Measurements from ENCODE around the gene C20orf141.
"Not testable (repeated sequence)": the region's sequence is repeated elsewhere in the genome, so short reads cannot be mapped to it uniquely, and the experiment has no call there.

Gene C20orf141

DNA sequence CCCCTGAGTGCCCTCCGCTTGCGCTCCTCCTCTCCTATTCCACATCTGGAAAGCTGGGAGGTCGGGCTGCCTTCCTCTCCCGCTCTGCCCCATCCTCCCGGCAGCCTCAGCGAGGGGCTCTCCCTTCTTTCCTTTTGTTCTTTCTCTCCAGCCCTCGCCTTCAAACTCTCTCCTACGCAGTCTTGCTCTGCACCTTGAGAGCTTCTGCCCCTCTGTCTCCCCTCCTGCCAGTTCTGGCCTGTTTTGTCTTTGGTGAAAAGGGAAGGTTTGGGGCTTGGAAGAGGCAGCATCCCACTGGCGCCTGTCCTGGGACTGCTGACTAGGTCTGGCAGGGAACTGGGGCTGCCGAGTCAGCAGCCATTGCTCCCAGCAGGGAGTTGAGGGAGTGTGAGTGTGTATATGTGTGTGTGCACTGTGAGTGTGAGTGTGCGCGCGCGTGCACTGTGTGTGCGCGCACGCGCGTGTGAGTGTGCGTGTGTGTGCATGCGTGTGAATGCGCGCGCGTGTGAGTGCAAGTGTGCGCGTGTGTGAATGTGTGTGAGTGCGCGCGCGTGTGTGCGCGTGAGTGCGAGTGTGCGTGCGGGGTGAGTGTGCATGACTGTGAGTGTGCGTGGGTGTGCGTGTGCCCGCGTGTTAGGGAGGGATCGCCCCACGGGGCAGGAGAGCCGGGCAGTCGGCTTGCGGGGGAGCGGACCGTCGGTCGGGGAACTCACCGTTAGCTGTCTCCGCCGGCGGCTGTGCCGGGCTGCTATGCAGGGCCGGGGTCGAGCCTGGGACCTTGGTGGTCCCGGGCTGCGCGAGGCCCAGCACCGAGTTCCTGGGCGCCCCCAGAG, 14.9 kb upstream of the C20orf141 start:
- in situ Hi-C loops (cut with MboI; ENCODE audit: low sequenced_read_pairs), result no loop called here

DNA sequence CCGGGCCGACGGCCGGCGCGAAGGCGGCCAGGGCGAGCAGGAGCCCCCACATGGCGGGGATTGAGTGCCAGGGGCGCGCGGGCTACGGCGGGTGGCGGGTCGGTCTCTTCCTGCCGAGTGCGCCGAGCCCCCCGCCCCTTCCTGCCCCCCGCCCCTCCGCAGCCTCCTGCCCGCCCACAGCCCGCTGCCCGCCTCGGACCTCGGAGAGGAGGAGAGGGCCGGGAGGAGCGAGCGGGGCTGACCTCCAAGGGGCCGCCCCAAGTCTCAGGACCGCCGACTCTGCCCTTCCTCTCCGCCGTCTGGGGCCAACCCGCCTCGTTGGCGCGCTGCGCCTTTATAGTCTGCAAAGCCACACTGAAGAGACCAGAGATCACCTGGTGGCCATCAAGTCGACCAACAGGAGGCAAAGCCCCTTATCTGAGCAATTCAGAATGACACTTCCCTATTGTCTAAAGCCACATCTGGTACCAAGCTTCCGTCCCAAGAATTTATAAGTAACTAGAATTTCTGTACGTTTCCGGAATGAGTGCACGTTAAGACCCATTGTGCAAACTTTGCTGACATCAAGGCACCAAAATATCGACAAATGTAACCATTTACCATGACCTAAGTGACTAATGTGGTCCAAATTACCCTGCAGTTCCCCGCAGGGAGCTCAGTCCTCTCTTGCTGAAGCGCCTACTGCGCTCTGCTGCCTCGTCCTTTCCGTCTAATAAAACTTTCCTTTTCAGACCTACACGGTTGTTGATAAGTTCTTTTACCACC, 14.1 kb upstream of the C20orf141 start, which contains the start of gene CPXM1:
Gene CPXM1 (minus strand): TSS at position 107 of the 765 bp plus-strand sequence. CDS start 55 bp downstream, at position 52.
- in situ Hi-C loops (cut with MboI; ENCODE audit: low sequenced_read_pairs), result no loop called here

DNA sequence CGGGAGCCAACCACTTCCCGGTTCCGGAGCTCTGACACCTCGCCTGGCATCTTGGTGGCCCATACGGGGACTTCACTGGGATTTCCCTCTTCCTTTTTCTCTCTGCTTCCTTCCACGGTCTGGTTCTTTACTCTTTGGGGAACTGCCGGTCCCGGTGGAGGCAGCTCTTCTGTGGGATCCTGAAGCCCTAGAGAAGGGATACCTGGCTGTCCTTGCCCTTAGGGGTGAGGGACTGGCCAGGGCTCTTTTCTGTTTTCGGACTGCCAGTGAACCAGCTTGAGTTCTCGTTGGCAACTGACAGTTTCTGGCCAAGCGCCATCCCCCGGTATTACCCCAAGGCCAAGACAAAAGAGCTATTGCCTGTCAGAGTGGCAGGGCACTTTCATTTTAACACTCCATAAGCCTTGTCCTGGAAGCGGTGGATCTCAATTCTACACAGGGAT, 13.5 kb upstream of the C20orf141 start:
- in situ Hi-C loops (cut with MboI; ENCODE audit: low sequenced_read_pairs), result no loop called here

DNA sequence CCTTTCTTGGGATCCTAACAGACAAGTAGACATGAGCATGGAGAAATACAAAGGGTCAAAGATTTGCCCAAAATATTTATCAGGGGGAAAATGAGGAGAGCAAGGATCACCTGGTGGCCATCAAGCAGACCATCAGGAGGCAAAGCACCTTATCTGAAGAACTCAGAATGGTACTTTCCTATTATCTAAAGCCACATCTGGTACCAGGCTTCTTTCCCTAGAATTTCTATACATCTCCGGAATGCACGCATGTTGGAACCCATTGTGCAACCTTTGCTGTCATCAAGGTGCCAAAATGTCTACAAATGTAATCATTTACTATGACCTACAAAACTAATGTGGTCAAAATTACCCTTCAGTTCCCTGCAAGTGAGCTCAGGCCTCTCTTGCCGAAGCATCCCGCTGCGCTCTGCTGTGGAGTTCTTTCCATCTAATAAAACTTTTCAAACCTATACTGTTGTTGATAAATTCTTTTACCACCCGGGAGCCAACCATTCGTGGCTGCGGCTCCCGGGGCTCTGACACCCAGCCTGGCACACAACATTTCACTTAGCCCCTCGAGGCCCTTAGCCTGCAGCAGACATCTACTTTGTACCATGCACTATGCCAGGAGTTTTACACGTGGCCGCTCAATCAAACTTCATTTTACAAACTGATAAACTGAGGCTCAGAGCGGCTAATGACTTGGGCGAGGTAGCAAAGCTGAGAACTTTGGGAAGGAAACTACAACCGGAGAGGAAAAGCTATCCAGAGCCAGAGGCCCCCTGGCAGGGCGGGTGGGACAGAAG, 10.6 kb upstream of the C20orf141 start:
- in situ Hi-C loops (cut with MboI; ENCODE audit: low sequenced_read_pairs), result no loop called here

DNA sequence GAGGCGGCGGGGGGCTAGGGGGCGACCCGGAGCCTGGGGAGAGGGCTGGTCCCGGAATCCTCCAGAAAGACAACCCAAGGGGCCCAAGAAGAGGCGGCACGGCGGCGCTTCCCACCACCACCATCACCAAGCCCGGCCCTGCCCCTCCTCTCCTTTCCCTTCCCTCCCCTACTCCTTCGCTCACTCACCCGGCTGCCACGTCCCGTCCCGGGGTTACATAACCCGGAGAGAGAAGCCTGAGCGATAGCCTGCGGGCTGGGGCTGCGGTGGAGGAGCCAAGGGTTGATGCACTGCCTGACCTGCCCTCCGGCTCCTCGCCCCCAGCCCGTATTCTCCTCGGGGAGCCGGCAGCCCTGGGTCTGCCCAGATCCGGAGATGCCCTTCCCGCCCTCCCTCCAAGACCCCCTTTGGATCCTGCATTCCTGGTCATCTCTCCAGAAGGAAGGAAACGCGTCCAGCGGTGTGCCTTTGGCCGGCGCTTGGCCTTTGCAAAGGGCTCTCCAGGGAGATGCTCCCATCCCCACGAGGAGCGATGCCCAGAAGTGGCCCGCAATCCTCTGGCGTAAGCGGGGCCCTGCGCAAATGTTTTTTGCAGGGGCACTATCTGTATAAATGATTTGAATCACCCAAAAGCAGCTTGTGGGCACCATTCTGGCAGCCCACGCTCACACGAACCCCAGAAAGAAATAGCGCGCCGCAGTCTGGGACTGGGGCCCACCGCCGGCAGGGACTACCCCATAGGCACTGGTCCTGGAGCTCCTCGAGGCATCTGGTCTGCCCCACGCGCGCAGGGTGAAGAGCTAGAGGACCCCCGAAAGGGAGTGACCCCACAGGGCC, 9.7 kb upstream of the C20orf141 start:
- in situ Hi-C loops (cut with MboI; ENCODE audit: low sequenced_read_pairs), result no loop called here

DNA sequence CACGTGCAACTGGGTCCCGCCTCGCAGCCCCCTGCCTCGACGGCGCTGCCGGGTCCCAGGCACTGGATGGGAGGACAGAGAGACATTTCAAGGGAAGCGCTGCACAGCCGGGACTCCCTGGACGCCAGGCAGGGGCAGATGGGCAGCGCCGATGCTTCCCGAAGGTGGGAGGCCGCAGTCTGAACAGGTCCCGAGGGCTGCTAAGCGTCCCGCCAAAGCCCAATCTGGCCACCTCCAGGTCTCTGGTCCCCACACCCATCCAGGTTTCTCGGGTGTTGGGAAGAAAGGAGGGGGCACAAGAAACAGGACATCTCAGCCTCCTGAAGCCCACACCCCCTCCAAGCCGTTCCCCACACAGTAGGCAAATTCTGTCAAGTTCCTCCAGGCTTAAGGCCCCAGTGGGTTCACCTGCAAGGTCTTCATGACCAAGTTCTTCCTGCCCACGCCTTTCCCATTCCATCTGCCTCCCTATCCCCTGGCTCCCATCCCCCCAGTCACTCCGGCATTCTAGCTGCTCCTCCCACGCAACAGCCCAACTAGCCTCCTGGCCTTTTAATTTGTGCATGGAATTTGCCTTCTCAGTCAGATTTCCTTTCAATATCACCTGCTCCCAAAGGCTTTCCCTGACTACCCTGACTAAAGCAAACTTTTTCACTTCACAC, 9.0 kb upstream of the C20orf141 start:
- in situ Hi-C loops (cut with MboI; ENCODE audit: low sequenced_read_pairs), result no loop called here

DNA sequence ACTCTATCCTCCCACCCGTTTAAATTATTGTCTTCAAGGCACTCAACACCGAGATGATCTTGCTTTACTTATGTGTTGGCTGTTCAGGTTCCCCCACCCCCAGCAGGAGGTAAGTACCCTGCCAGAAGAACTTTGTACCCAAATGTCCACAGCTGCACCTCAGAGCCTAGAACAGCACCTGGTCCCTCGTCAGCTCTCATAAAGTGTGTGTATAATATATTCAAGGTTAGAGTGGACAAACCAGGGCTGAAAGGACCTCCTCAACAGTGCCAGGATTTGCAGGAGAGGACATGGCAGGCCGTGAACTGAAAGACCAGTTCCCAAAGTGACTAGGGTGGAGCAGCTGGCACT, 8.5 kb upstream of the C20orf141 start:
- in situ Hi-C loops (cut with MboI; ENCODE audit: low sequenced_read_pairs), result no loop called here

DNA sequence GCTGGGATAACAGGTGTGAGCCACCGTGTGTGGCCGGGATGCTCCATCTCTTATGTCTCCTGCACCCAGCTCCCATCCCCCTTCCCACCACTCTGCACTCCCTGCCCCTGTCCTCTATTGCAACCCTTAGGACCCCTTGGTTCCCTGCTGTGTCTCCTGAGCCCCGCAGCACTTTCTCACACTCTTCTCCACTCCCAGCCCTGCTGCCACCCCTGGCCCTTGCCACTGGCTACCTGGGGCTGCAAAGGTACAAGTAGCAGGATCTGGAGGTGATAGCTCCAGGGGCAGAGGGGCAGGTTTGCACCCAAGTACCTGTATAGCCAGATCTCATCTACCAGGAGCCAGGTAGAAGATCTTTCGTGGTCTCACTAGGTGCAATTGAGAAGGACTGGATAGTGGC, 7.8 kb upstream of the C20orf141 start:
- in situ Hi-C loops (cut with MboI; ENCODE audit: low sequenced_read_pairs), result no loop called here

DNA sequence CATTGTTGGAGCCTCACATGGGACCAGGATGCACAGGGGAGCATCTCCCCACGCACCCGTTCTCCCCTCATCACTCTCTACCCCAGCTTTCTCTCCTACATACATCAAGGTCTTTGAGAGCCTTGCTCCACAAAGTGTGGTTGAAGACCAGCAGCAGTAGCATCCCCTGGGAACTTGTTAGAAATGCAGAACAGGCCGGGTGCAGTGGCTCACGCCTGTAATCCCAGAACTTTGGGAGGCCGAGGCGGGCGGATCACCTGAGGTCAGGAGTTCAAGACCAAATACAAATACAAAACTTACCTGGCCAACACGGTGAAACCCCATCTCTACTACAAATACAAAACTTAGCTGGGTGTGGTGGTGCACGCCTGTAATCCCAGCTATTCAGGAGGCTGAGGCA, 6.9 kb upstream of the C20orf141 start:
- in situ Hi-C loops (cut with MboI; ENCODE audit: low sequenced_read_pairs), result not testable (repeated sequence)

DNA sequence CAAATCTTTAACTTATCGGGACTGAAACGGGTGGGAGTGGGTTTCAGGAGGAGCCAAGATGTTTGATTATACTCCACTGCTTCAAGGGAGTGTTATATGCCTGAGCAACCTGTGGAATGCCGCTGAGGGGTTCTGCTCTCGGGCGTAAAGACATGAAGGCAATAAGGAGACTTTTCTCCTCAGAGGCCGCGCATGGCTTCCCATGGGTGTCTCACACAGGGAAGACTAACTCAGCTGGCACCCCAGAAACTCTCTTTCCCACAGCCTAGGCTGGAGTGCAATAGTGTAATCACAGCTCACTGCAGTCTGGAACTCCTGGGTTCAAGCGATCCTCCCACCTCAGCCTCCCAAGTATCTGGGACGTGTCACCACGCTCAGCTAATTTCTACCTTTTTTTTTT, 5.1 kb upstream of the C20orf141 start:
- in situ Hi-C loops (cut with MboI; ENCODE audit: low sequenced_read_pairs), result no loop called here

DNA sequence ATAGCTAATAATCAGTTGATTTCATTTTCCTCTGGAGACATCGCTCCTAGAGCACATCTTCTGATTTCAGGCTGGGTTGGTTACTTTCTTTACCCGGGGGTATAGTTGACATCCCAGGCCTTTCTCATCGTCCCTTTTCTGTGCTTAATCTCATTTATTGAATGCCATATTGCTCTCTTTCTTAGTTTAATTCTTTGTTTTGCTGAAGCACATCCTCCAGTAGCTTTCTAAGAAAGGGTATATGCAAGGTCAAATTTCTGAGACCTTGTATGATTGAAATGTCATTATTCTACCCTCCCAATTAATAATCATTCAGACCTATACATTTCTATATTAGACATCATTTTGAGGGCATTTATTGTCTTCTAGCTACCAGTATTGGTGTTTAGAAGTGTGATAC, 2.6 kb upstream of the C20orf141 start:
- in situ Hi-C loops (cut with MboI; ENCODE audit: low sequenced_read_pairs), result no loop called here

DNA sequence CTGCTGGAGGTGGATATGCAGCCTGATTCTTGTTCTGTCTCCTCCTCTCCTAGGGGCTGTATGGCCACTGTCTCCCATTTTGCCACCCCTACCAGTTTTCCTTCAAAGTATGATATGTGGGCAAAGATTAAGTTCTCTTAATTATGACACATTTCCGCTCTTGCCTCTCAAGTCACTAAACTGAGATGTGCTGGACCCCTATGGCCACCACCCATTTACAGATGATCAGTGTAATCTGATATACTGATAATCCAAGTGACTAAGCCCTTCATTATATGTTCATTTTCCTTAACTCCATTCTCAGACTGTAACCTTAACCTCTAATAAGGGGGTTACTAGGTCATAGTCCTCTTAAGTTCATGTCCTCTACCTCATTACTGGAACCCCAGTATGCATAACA, 711 bp upstream of the C20orf141 start:
- in situ Hi-C loops (cut with MboI; ENCODE audit: low sequenced_read_pairs), result no loop called here

DNA sequence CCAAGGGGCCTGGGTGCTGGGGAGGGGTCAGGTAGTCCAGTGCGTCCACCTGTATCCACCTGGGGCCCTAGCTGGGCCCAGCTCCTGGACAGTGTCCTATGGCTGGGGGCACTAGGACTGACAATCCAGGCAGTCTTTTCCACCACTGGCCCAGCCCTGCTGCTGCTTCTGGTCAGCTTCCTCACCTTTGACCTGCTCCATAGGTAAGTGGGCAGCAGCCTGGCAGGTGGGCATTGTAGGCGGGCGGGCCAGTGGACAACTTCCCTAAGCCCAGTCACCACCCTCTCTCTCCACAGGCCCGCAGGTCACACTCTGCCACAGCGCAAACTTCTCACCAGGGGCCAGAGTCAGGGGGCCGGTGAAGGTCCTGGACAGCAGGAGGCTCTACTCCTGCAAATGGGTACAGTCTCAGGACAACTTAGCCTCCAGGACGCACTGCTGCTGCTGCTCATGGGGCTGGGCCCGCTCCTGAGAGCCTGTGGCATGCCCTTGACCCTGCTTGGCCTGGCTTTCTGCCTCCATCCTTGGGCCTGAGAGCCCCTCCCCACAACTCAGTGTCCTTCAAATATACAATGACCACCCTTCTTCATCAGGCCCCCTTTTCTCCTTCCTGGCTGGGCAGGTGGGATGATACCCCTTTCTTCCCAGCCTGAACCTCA, 584 bp downstream of the C20orf141 start:
- in situ Hi-C loops (cut with MboI; ENCODE audit: low sequenced_read_pairs), result no loop called here

DNA sequence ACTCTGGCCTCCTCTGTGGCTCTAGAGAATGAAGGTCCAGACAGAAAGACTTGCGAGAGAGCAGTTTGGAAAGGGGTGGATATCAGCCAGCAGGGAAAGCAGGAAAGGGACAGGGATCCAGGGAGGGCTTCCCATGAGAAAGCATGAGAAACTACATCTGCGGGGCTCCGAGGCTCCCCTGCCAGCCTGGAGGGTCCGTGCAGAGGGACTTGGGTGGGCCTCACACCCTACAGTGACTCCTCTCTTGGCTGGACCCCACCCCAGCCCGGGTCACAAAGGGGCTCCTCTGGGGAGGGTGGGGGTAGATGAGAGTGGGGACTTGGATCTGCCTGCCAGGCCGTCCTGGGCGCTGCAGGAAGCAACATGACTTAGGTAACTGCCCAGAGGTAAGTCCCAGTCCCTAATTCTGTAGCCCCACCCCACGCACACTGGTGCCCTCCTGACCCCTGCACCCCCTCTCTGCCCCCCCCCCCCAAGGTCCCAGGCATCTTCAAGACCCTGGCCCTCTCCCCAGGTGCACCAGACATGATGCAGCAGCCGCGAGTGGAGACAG, 1.3 kb downstream of the C20orf141 start, which contains the start of gene TMEM239:
Gene TMEM239 (plus strand): TSS at position 335 of the 553 bp plus-strand sequence. CDS start 191 bp downstream, at position 526.
- in situ Hi-C loops (cut with MboI; ENCODE audit: low sequenced_read_pairs), result no loop called here

DNA sequence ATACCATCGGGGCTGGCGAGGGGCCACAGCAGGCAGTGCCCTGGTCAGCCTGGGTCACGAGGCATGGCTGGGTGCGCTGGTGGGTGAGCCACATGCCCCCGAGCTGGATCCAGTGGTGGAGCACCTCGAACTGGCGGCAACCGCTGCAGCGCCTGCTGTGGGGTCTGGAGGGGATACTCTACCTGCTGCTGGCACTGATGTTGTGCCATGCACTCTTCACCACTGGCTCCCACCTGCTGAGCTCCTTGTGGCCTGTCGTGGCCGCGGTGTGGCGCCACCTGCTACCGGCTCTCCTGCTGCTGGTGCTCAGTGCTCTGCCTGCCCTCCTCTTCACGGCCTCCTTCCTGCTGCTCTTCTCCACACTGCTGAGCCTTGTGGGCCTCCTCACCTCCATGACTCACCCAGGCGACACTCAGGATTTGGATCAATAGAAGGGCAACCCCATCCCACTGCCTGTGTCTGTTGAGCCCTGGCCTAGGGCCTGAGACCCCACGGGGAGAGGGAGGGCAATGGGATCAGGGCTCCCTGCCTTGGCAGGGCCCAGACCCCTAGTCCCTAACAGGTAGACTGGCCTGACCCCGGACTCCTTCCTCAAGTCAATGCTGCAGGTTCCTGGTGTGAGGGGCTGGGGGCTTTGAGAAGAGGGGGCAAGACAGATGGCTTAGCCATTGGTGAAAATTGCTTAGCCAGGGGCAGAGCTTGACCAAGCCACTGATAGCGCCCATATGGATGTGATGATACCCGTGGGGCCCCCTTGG, 2.0 kb downstream of the C20orf141 start:
- in situ Hi-C loops (cut with MboI; ENCODE audit: low sequenced_read_pairs), result no loop called here

DNA sequence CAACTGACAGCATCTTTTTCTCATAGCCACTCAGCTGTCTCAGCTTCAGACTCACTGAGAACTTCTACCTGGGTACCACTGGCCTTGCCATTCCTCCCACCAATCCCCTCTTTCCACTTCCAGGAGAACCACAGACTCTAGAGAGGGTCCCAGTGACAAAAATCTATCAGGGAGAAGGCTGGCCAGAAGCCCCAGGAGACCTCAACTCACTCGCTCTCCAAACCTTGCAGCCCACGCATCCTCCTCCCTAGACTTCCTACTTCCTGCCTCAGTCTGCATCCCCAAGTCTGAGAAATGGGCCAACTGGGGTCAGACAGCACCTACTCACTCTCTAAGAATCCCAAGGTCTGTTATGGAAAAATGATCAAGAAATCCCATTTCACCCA, 2.5 kb downstream of the C20orf141 start:
- in situ Hi-C loops (cut with MboI; ENCODE audit: low sequenced_read_pairs), result no loop called here

DNA sequence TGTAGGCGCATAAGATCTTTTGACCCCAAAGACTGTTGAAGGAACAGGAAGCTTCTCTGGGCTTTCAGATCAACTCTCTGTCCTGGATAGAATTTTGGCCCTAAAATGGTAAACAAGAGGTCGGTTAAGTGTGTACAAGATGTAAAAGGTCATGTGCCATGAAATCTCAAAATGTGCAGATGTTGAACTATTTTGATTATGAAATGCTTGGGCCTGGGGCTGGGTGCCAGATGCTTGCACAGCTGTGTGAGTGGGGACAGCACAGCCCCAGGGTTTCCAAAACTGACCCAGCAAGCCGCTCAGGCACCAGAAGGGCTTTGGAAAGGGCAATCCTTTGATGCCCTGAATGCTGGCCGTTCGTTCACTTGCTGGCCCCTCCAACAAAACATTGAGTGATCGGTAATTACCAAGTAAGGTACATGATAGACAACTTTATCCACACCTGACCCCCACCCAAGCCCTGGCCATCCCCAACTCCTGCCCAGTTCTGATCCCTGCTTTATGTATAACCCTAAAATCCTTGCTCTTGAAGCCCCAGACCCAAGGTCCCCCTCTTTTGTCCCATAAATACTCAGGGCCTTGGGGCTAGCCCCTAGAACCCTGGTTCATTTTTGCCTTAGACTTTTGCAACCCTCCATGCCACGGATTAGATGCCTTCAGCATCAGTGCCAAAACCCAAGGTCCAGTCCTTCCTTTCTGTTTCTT, 3.3 kb downstream of the C20orf141 start:
- in situ Hi-C loops (cut with MboI; ENCODE audit: low sequenced_read_pairs), result no loop called here

All from hTERT RPE-1 (cell line).